Keratinocyte (primary cell): Measurements from ENCODE around the gene ZNF268. TPM values are rescaled to one million over a fixed set of nuclear protein-coding genes. Genes with fewer than 3 reads are reported as not detected.
"Not testable (repeated sequence)": the region's sequence is repeated elsewhere in the genome, so short reads cannot be mapped to it uniquely, and the experiment has no call there.

Source experiments
- DNase-seq: peaks from one replicate; pipeline ENCODE4 v3.0.0-alpha.2; 2011; ENCODE audit warnings: low read depth, missing footprints, low spot score
- FAIRE-seq: peaks from 2 replicates; lab custom pipeline; 2011; peaks lifted over from hg19 to GRCh38; lab: Jason Lieb, UNC
- H2AFZ ChIP-seq: 2 replicates; pipeline ENCODE4 v1.6.0; 2012; ENCODE audit warnings: low read length, control low read depth, inconsistent platforms; ENCODE audit not compliant: control insufficient read depth
- H3K27ac ChIP-seq: 2 replicates; pipeline ENCODE4 v1.5.1; 2011; ENCODE audit warnings: low read length; ENCODE audit not compliant: control insufficient read depth, insufficient read depth
- H3K27me3 ChIP-seq: 3 replicates; pipeline ENCODE4 v1.6.0; 2011; ENCODE audit warnings: low read length; ENCODE audit not compliant: control insufficient read depth, insufficient read depth; ENCODE audit errors: extremely low read depth
- H3K36me3 ChIP-seq, 2 experiments: 2 replicates in 1 of 2; 3 replicates in 1 of 2; pipeline ENCODE4 v1.5.1; 2011; ENCODE audit warnings: low read length in 2 of 2, mild to moderate bottlenecking in 1 of 2; ENCODE audit not compliant: control insufficient read depth in 2 of 2, insufficient read depth in 2 of 2; ENCODE audit errors: extremely low read depth in 1 of 2
- H3K4me1 ChIP-seq: 3 replicates; pipeline ENCODE4 v1.5.1; 2011; ENCODE audit warnings: low read length; ENCODE audit not compliant: control insufficient read depth, insufficient read depth; ENCODE audit errors: extremely low read depth
- H3K4me2 ChIP-seq: 3 replicates; pipeline ENCODE4 v1.6.0; 2011; ENCODE audit warnings: low read depth, low read length; ENCODE audit not compliant: control insufficient read depth, insufficient read depth; ENCODE audit errors: extremely low read depth
- H3K4me3 ChIP-seq, 3 experiments: fragments of 200-600 bp in 1 of 3; sonication (generic) in 1 of 3; 2 replicates in 2 of 3; 3 replicates in 1 of 3; pipeline ENCODE4 v1.5.1; 2011 to 2016; ENCODE audit warnings: low read length in 3 of 3, mild to moderate bottlenecking in 3 of 3, control low read depth in 2 of 3, inconsistent platforms in 1 of 3, low read depth in 1 of 3, mixed read lengths in 1 of 3, mixed run types in 1 of 3, moderate library complexity in 1 of 3; ENCODE audit not compliant: control insufficient read depth in 2 of 3, insufficient read depth in 2 of 3; ENCODE audit errors: extremely low read depth in 1 of 3
- H3K79me2 ChIP-seq: 2 replicates; pipeline ENCODE4 v1.6.0; 2012; ENCODE audit warnings: low read length; ENCODE audit not compliant: control insufficient read depth, insufficient read depth
- H3K9ac ChIP-seq: 3 replicates; pipeline ENCODE4 v1.6.0; 2011; ENCODE audit warnings: low read length; ENCODE audit not compliant: control insufficient read depth, insufficient read depth; ENCODE audit errors: extremely low read depth
- H3K9me1 ChIP-seq: 3 replicates; pipeline ENCODE4 v1.6.0; 2011; ENCODE audit warnings: low read length; ENCODE audit not compliant: control insufficient read depth, insufficient read depth; ENCODE audit errors: extremely low read depth
- H3K9me3 ChIP-seq: 2 replicates; pipeline ENCODE4 v1.5.1; 2012; ENCODE audit warnings: low read depth, low read length; ENCODE audit not compliant: control insufficient read depth
- H4K20me1 ChIP-seq: 3 replicates; pipeline ENCODE4 v1.6.0; 2011; ENCODE audit warnings: low read length; ENCODE audit not compliant: control insufficient read depth, insufficient read depth; ENCODE audit errors: extremely low read depth
- CTCF ChIP-seq, 3 experiments: IDR thresholded peaks in 1 of 3; conservative IDR thresholded peaks in 1 of 3; optimal IDR thresholded peaks in 1 of 3; 2 replicates in 2 of 3; 3 replicates in 1 of 3; pipeline versions ENCODE3 to v1.5.1; 2011; ENCODE audit warnings: low read length in 3 of 3, mild to moderate bottlenecking in 3 of 3, moderate library complexity in 2 of 3, control low read depth in 1 of 3, inconsistent platforms in 1 of 3; ENCODE audit not compliant: insufficient read depth in 2 of 3; ENCODE audit errors: extremely low read depth in 1 of 3
- EZH2 ChIP-seq: IDR thresholded peaks from one replicate; pipeline ENCODE4 v1.6.1; 2012; ENCODE audit warnings: inconsistent platforms, mild to moderate bottlenecking, low read length, moderate library complexity
- dilution Hi-C: fragments of 300-500 bp; cut with MboI; formaldehyde crosslinking; loops from one replicate; pipeline ENCODE4 v1.7.0; 2020; ENCODE audit warnings: low sequenced_read_pairs; ENCODE audit not compliant: extremely low pct_ligation_motif_present
- polyA plus RNA-seq, 5 experiments: library from polyadenylated mRNA; depleted of rRNA in 3 of 5; stranded (reverse) in 3 of 5; stranded (forward) in 1 of 5; unstranded in 1 of 5; fragments of >200 nt; gene quantifications; 1 replicate in 1 of 5; 2 replicates in 3 of 5; 3 replicates in 1 of 5; pipeline versions ENCODE4 v1.2.1 to v1.2.3, GENCODE V29; 2011 to 2012; ENCODE audit warnings: missing spikeins in 2 of 5, low read depth in 1 of 5, low replicate concordance in 1 of 5

The ZNF268 gene
- polyA plus RNA-seq, 1 donor (not counting 4 experiments of a cell fraction or from before 2014, with no cell fraction given): 9.4 TPM

DNA sequence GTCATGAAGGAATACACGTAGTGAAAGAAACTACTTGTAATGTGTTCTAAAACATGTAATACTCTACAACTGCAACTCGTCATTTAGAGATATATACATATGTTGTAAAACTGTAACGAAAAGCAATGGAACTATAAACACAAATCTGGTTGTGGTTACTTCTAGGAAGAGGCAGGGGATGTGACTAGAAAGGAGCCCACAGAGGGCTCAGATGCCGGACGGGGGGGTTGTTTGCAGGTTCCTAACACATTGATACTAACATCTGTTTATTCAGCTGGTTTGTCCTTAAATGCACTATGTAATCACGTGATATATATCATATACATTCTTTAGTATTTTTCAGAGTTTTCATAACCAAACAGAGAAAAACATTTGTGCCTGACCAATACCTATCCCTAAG lies 70.4 kb downstream of the ZNF268 start:
- dilution Hi-C loops: no loop called here
- no peak for FAIRE-seq

GRCh38 chr12:133255833-133256232 lies 74.5 kb downstream of the ZNF268 start:
- H3K9me1 ChIP-seq, H3K79me2 ChIP-seq, FAIRE-seq, dilution Hi-C loops, H3K9me3 ChIP-seq, H2AFZ ChIP-seq, DNase-seq, H3K4me3 ChIP-seq, H3K36me3 ChIP-seq, H3K27ac ChIP-seq, H3K4me1 ChIP-seq, H4K20me1 ChIP-seq, H3K4me2 ChIP-seq, H3K27me3 ChIP-seq, H3K9ac ChIP-seq: not testable (repeated sequence)

More for the DNA sequence above, 70.4 kb downstream of the ZNF268 start:
- Histone ChIP-seq H3K79me2 (no peaks in the 10 kb centered on the region), H3K4me3 (no peak overlapping the region), H3K9me1 (no peaks in the 10 kb centered on the region), H3K27me3 (no peaks in the 10 kb centered on the region), H3K4me1 (no peaks in the 10 kb centered on the region), H3K9me3 (no peaks in the 10 kb centered on the region), H3K36me3 (no peaks in the 10 kb centered on the region), H3K9ac (no peak overlapping the region), H2AFZ (no peak overlapping the region), H3K27ac (no peak overlapping the region), H4K20me1 (no peaks in the 10 kb centered on the region), H3K4me2 (no peak overlapping the region)
- DNase-seq: no peak
- TF ChIP-seq EZH2 (no peak), CTCF (optimal IDR thresholded peaks at IDR 0.05 in 1 of 3, IDR thresholded peaks at IDR 0.05 in 1 of 3, conservative IDR thresholded peaks at IDR 0.05 in 1 of 3; ENCODE audit: extremely low read depth in 1 of 3, insufficient read depth in 2 of 3, low read length in 3 of 3) (no peak)

DNA sequence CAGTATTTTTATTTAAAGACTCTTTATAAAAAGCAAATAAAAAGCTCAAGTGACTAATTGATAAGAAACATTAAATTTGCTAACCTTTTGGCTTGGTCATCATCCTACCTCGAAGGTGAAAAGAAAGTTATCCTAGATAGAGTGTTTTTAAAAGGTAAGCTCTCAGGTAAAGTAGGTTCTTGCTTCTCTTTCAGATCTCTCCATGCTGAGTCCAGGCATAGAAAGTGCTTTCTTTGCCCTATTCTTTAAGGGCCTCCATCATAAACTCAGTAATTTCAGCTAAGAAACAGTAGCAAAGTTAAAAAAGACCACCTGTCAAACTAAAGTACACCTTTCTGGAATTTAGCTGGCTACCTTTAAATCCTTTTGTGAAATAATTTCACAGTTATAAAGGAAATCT lies 75.0 kb downstream of the ZNF268 start:
- Histone ChIP-seq H3K9me3 (no peaks in the 10 kb centered on the region), H4K20me1 (no peaks in the 10 kb centered on the region), H3K4me3 (no peak overlapping the region), H3K4me2 (no peak overlapping the region), H3K27ac (no peak overlapping the region), H3K9me1 (no peaks in the 10 kb centered on the region), H3K79me2 (no peaks in the 10 kb centered on the region), H3K36me3 (no peaks in the 10 kb centered on the region), H3K4me1 (no peaks in the 10 kb centered on the region), H3K27me3 (no peaks in the 10 kb centered on the region), H2AFZ (no peak overlapping the region), H3K9ac (no peak overlapping the region)
- FAIRE-seq (no peak), DNase-seq (no peak)
- TF ChIP-seq CTCF (optimal IDR thresholded peaks at IDR 0.05 in 1 of 3, IDR thresholded peaks at IDR 0.05 in 1 of 3, conservative IDR thresholded peaks at IDR 0.05 in 1 of 3; ENCODE audit: extremely low read depth in 1 of 3, insufficient read depth in 2 of 3, low read length in 3 of 3) (no peak), EZH2 (no peak)
- dilution Hi-C loops: no loop called here
